SK-N-SH treated with all-trans-retinoic acid at 6 μM for 48 hours (cell line): ENCODE data around the gene IRF7.

ENCODE experiments used
- CREB5 ChIP-seq: fragments of 250-450 bp; sonication (Bioruptor Pico); IDR thresholded peaks from 2 replicates; pipeline ENCODE4 v1.5.1; 2020; ENCODE audit warnings: low read depth, mild to moderate bottlenecking, moderate library complexity
- CSDC2 ChIP-seq: fragments of 250-450 bp; sonication (Bioruptor Pico); IDR thresholded peaks from 2 replicates; pipeline ENCODE4 v1.5.0; 2020; ENCODE audit warnings: mild to moderate bottlenecking, moderate library complexity
- ISL1 ChIP-seq: fragments of 250-450 bp; sonication (Bioruptor Pico); IDR thresholded peaks from 2 replicates; pipeline ENCODE4 v2.1.2; 2022; ENCODE audit warnings: mild to moderate bottlenecking, moderate library complexity
- OSR1 ChIP-seq: fragments of 250-450 bp; sonication (Bioruptor Pico); IDR thresholded peaks from 2 replicates; pipeline ENCODE4 v1.8.0; 2022; ENCODE audit warnings: moderate library complexity, mild to moderate bottlenecking, inconsistent platforms
- PATZ1 ChIP-seq: fragments of 250-450 bp; sonication (Bioruptor Pico); IDR thresholded peaks from 2 replicates; pipeline ENCODE4 v1.8.0; 2020; ENCODE audit warnings: mild to moderate bottlenecking, moderate library complexity, borderline replicate concordance
- POU6F1 ChIP-seq: fragments of 250-450 bp; sonication (Bioruptor Pico); IDR thresholded peaks from 2 replicates; pipeline ENCODE4 v1.8.0; 2021; ENCODE audit warnings: low read depth, mild to moderate bottlenecking, moderate library complexity, borderline replicate concordance
- RARB ChIP-seq: fragments of 250-450 bp; sonication (Bioruptor Pico); IDR thresholded peaks from 2 replicates; pipeline ENCODE4 v1.8.0; 2021; ENCODE audit warnings: mild to moderate bottlenecking, moderate library complexity
- SNAI2 ChIP-seq: fragments of 250-450 bp; sonication (Bioruptor Pico); IDR thresholded peaks from 2 replicates; pipeline ENCODE4 v1.5.0; 2020; ENCODE audit warnings: mild to moderate bottlenecking, moderate library complexity
- ZC3H10 ChIP-seq: fragments of 250-450 bp; sonication (Bioruptor Pico); IDR thresholded peaks from 2 replicates; pipeline ENCODE4 v1.5.1; 2021; ENCODE audit warnings: mild to moderate bottlenecking, moderate library complexity
- ZFP3 ChIP-seq: fragments of 250-450 bp; sonication (Bioruptor Pico); IDR thresholded peaks from 2 replicates; pipeline ENCODE4 v1.5.0; 2020; ENCODE audit warnings: mild to moderate bottlenecking, moderate library complexity
- ZFP30 ChIP-seq: fragments of 450-650 bp; formaldehyde crosslinking; IDR thresholded peaks from 2 replicates; pipeline ENCODE4 v1.5.0; 2022; ENCODE audit warnings: mild to moderate bottlenecking, moderate library complexity
- ZNF70 ChIP-seq: fragments of 450-650 bp; formaldehyde crosslinking; IDR thresholded peaks from 2 replicates; pipeline ENCODE4 v1.5.0; 2020; ENCODE audit warnings: mild to moderate bottlenecking, moderate library complexity
- TF ChIP-seq, protein P1 (sequence below): fragments of 250-450 bp; sonication (Bioruptor Pico); IDR thresholded peaks from 2 replicates; pipeline ENCODE4 v1.5.0; 2020; ENCODE audit warnings: mild to moderate bottlenecking, moderate library complexity

- no peak for TF ChIP-seq POU6F1 (CRISPR knock-in tag)
- TF ChIP-seq CSDC2 = no peak
- TF ChIP-seq, protein P1, sequence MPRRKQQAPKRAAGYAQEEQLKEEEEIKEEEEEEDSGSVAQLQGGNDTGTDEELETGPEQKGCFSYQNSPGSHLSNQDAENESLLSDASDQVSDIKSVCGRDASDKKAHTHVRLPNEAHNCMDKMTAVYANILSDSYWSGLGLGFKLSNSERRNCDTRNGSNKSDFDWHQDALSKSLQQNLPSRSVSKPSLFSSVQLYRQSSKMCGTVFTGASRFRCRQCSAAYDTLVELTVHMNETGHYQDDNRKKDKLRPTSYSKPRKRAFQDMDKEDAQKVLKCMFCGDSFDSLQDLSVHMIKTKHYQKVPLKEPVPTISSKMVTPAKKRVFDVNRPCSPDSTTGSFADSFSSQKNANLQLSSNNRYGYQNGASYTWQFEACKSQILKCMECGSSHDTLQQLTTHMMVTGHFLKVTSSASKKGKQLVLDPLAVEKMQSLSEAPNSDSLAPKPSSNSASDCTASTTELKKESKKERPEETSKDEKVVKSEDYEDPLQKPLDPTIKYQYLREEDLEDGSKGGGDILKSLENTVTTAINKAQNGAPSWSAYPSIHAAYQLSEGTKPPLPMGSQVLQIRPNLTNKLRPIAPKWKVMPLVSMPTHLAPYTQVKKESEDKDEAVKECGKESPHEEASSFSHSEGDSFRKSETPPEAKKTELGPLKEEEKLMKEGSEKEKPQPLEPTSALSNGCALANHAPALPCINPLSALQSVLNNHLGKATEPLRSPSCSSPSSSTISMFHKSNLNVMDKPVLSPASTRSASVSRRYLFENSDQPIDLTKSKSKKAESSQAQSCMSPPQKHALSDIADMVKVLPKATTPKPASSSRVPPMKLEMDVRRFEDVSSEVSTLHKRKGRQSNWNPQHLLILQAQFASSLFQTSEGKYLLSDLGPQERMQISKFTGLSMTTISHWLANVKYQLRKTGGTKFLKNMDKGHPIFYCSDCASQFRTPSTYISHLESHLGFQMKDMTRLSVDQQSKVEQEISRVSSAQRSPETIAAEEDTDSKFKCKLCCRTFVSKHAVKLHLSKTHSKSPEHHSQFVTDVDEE (CRISPR knock-in tag) = no peak
- TF ChIP-seq PATZ1 = no peak
- TF ChIP-seq ZC3H10 = no peak
- no peak for TF ChIP-seq CREB5 (CRISPR knock-in tag)
- no peak for TF ChIP-seq ISL1 (CRISPR knock-in tag)
- no peak for TF ChIP-seq ZFP30 (CRISPR knock-in tag)
- TF ChIP-seq ZNF70 (CRISPR knock-in tag) = no peak
- no peak for TF ChIP-seq ZFP3 (CRISPR knock-in tag)
- TF ChIP-seq SNAI2 (CRISPR knock-in tag) = no peak
- no peak for TF ChIP-seq OSR1 (CRISPR knock-in tag)
- TF ChIP-seq RARB (CRISPR knock-in tag) = no peak
Observed at GRCh38 chr11:571802-572185, 44.0 kb downstream of the IRF7 start.
